ENCODE data around the gene LRCOL1. TPM values are rescaled to one million over a fixed set of nuclear protein-coding genes. Genes with fewer than 3 reads are reported as not detected.
A peak's percentile ranks its signal among the peaks of the same experiment; 100 is the strongest.

LRCOL1 gene
- total RNA-seq, 1 donor from 2014 or later, result 1.8 TPM

- Histone ChIP-seq H3K4me1 (peaks cover 3% of the 10 kb centered on the region), H3K9me3 (no peaks in the 10 kb centered on the region), H3K4me3 (no peak overlapping the region), H3K27me3 (no peaks in the 10 kb centered on the region), H3K36me3 (no peaks in the 10 kb centered on the region), H3K27ac (no peak overlapping the region)
- DNase-seq (no peak), ATAC-seq (no peak)
- intact Hi-C loops (cut with DNase I), result no loop called here
- TF ChIP-seq CTCF (IDR thresholded peaks at IDR 0.05), result no peak
These were observed 54.7 kb downstream of the LRCOL1 start for GRCh38 chr12:132555686-132556085.

- intact Hi-C loops (cut with DNase I), result no loop called here
- peak; percentile 27 for TF ChIP-seq CTCF (IDR thresholded peaks at IDR 0.05)
- no peak for DNase-seq
- H3K27ac ChIP-seq, result no peak overlapping the region
- no peaks in the 10 kb centered on the region for H3K9me3 ChIP-seq
- no peaks in the 10 kb centered on the region for H3K27me3 ChIP-seq
- H3K36me3 ChIP-seq, result no peaks in the 10 kb centered on the region
- ATAC-seq, result no peak
- no peaks in the 10 kb centered on the region for H3K4me1 ChIP-seq
- no peak overlapping the region for H3K4me3 ChIP-seq
These were observed 55.3 kb downstream of the LRCOL1 start for GRCh38 chr12:132554845-132555630.

Small RNAs within 50 kb of the gene (microRNA-seq; reads per million reads assigned to microRNA genes)
- gene MIR6763 (ENCODE audit: borderline microRNAs expressed), result not detected

Other genes starting within 250 kb of the LRCOL1 start
- gene FBRSL1, start 120.4 kb downstream of the LRCOL1 start, total RNA-seq, result 49.5 TPM
- 0.55 TPM for gene P2RX2, start 8.2 kb upstream of the LRCOL1 start, total RNA-seq
- 23.5 TPM for gene POLE, start 76.8 kb upstream of the LRCOL1 start, total RNA-seq
- gene PXMP2, start 77.0 kb upstream of the LRCOL1 start, total RNA-seq, result 21.2 TPM
- gene PGAM5, start 100.3 kb upstream of the LRCOL1 start, total RNA-seq, result 25.4 TPM
- 60.2 TPM for gene ANKLE2, start 151.2 kb upstream of the LRCOL1 start, total RNA-seq
- 65.3 TPM for gene GOLGA3, start 218.3 kb upstream of the LRCOL1 start, total RNA-seq

All from upper lobe of right lung (tissue), 1 donor.